Prostate gland (tissue), 2 donors: ENCODE measurements around the gene AOAH. TPM values are rescaled to one million over a fixed set of nuclear protein-coding genes. Genes with fewer than 3 reads are reported as not detected.
"Not testable (repeated sequence)": the region's sequence is repeated elsewhere in the genome, so short reads cannot be mapped to it uniquely, and the experiment has no call there.

ENCODE experiments used
- DNase-seq: peaks from one replicate; pipeline ENCODE4 v3.0.0-alpha.2; 2019; ENCODE audit warnings: low spot score
- H3K27ac ChIP-seq, 2 donors: fragments of 200-600 bp; sonication (generic); 2 replicates each; pipeline ENCODE4 v1.5.1; 2017 to 2019
- H3K27me3 ChIP-seq: fragments of 200-600 bp; sonication (generic); replicated peaks from 2 replicates; pipeline ENCODE4 v1.5.1; 2019; ENCODE audit not compliant: insufficient read depth
- H3K36me3 ChIP-seq, 2 donors: fragments of 200-600 bp; sonication (generic); 1 replicate in 1 of 2; 2 replicates in 1 of 2; pipeline versions ENCODE4 v1.5.1 to v1.8.1; 2017 to 2019
- H3K4me1 ChIP-seq: fragments of 200-600 bp; sonication (generic); replicated peaks from 2 replicates; pipeline ENCODE4 v1.5.1; 2019
- H3K4me3 ChIP-seq, 2 donors: fragments of 200-600 bp; sonication (generic); 2 replicates each; pipeline ENCODE4 v1.5.1; 2017 to 2019
- H3K9me3 ChIP-seq: fragments of 200-600 bp; sonication (generic); 2 replicates; pipeline ENCODE4 v1.5.1; 2017
- POLR2A ChIP-seq: fragments of 450-650 bp; IDR thresholded peaks from one replicate; pipeline ENCODE4 v1.6.1; 2016; ENCODE audit warnings: antibody characterized with exemption, mild to moderate bottlenecking
- POLR2AphosphoS5 ChIP-seq: sonication (generic); formaldehyde crosslinking; IDR thresholded peaks from one replicate; pipeline ENCODE4 v1.6.1; 2017; ENCODE audit warnings: antibody characterized with exemption
- WGBS: methylation state at CpG from one replicate; pipeline ENCODE4 v1.1.5; 2018; 5-methylcytosine and 5-hydroxymethylcytosine counted together
- intact Hi-C: fragments of 100-400 bp; cut with DNase I; formaldehyde crosslinking; loops from one replicate; pipeline ENCODE4 v1.14.2; 2022
- total RNA-seq, 2 donors: library from RNA; depleted of rRNA; stranded (reverse); fragments of >200 nt; gene quantifications; one replicate each; pipeline ENCODE4 v1.1.0, GENCODE V29; 2016
- TF ChIP-seq, protein P1 (sequence below), 4 experiments: fragments of 200-600 bp in 2 of 4; fragments of 450-650 bp in 2 of 4; sonication (generic) in 2 of 4; IDR thresholded peaks; 1 replicate in 3 of 4; 2 replicates in 1 of 4; pipeline ENCODE4 v1.5.1; 2016 to 2019; ENCODE audit warnings: antibody characterized with exemption in 4 of 4, mild to moderate bottlenecking in 2 of 4, moderate library complexity in 2 of 4

Gene AOAH
- total RNA-seq, 2 donors from 2014 or later, result 4.1 to 4.8 TPM

DNA sequence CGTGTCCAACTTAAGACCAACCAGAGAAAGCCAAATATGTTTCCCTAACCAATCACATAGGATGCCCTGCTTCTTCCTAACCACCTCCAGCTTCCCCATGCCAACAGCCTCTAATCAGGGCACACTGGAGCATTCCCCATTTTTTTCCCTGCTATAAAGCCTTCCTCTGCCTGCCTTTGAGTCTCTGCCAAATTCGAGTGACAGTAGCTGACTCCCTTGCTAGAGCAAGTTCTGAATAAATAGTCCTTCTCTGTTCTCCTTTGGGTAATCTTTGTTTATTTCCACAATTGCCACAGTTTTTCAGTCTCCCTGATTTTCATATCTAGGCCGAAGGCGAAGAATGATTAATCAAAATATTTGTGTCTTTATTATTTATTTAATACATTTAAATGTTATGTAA is 238.0 kb downstream of the AOAH start:
- intact Hi-C loops, result loop anchor here (5.0 kb wide), 2 partner anchors 186 to 711 kb away; no protein-coding TSS in a partner anchor
- no peak overlapping the region for H3K27ac ChIP-seq
- WGBS, result 76% methylated on average over 4 of the region's 4 CpGs

DNA sequence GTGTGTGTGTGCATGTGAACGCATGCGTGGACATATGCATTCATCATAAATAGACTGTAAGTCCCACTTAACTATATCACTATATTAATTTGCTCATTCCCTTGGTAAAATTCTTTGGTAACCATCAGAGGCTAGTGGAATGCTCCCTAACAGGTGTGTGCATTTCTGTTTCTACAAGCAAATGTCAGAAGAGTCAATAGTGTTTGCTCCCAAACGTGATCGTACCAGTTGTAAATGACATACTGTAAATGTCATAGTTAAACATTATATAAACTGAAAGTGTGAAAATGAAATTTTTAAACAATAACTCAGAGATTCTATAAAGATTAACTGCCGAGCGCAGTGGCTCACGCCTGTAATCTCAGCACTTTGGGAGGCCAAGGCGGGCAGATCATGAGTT is 240.0 kb downstream of the AOAH start:
- no peaks in the 10 kb centered on the region for H3K4me1 ChIP-seq
- intact Hi-C loops, result no loop called here
- no peaks in the 10 kb centered on the region for H3K27me3 ChIP-seq
- no peak overlapping the region for H3K27ac ChIP-seq
- H3K4me3 ChIP-seq, result no peak overlapping the region
- no peak for TF ChIP-seq POLR2AphosphoS5
- TF ChIP-seq, protein P1, sequence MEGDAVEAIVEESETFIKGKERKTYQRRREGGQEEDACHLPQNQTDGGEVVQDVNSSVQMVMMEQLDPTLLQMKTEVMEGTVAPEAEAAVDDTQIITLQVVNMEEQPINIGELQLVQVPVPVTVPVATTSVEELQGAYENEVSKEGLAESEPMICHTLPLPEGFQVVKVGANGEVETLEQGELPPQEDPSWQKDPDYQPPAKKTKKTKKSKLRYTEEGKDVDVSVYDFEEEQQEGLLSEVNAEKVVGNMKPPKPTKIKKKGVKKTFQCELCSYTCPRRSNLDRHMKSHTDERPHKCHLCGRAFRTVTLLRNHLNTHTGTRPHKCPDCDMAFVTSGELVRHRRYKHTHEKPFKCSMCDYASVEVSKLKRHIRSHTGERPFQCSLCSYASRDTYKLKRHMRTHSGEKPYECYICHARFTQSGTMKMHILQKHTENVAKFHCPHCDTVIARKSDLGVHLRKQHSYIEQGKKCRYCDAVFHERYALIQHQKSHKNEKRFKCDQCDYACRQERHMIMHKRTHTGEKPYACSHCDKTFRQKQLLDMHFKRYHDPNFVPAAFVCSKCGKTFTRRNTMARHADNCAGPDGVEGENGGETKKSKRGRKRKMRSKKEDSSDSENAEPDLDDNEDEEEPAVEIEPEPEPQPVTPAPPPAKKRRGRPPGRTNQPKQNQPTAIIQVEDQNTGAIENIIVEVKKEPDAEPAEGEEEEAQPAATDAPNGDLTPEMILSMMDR (IDR thresholded peaks at IDR 0.05), result no peak
- no peak for TF ChIP-seq POLR2A
- 42% methylated on average over 8 of the region's 8 CpGs for WGBS
- H3K9me3 ChIP-seq, result no peaks in the 10 kb centered on the region
- no peak for DNase-seq
- no peaks in the 10 kb centered on the region for H3K36me3 ChIP-seq

More for the DNA sequence above, 238.0 kb downstream of the AOAH start:
- TF ChIP-seq, protein P1 (IDR thresholded peaks at IDR 0.05), result no peak
- TF ChIP-seq POLR2A (no peak), POLR2AphosphoS5 (no peak)
- H3K36me3 ChIP-seq, result no peaks in the 10 kb centered on the region
- H3K4me1 ChIP-seq, result no peaks in the 10 kb centered on the region
- H3K9me3 ChIP-seq, result no peaks in the 10 kb centered on the region
- no peak overlapping the region for H3K4me3 ChIP-seq
- no peaks in the 10 kb centered on the region for H3K27me3 ChIP-seq
- DNase-seq, result no peak

DNA sequence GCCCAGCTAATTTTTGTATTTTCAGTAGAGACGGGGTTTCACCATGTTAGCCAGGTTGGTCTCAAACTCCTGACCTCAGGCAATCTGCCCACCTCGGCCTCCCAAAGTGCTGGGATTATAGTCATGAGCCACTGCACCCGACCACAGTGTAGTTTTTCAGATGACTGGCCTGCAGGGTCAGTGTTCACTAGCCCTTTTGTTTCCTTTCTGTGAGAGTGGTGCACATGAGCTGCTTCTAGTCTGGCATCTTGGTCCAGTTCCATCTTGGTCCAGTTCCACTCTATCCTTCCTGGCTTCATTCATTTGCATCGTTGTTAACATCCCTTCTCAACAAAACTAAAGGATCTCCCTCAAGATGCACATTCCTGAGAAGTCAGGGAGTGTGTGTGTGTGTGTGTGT is 240.4 kb downstream of the AOAH start:
- H3K27ac ChIP-seq, DNase-seq, H3K4me1 ChIP-seq, intact Hi-C loops, H3K9me3 ChIP-seq, H3K36me3 ChIP-seq, H3K4me3 ChIP-seq, H3K27me3 ChIP-seq: not testable (repeated sequence)
- WGBS, result 58% methylated on average over 4 of the region's 4 CpGs

DNA sequence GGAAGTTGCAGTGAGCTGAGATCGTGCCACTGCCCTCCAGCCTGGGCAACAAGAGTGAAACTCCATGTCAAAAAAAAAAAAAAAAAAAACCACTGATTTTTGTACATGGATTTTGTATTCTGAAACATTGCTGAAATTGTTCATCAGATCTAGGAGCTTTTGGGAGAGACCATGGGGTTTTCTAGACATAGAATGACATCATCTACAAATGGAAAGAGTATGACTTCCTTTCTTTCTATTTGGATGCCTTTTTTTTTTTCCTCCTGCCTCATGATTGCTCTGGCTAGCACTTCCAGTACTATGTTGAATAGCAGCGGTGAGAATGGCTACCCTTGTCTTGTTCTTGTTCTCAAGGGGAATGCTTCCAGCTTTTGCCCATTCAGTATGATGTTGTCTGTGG is 245.5 kb downstream of the AOAH start:
- Histone ChIP-seq H3K4me3 (no peak overlapping the region), H3K4me1 (no peaks in the 10 kb centered on the region), H3K9me3 (no peaks in the 10 kb centered on the region), H3K27ac (no peak overlapping the region), H3K27me3 (no peaks in the 10 kb centered on the region), H3K36me3 (no peaks in the 10 kb centered on the region)
- WGBS, result 91% methylated on average over 2 of the region's 2 CpGs
- TF ChIP-seq POLR2A (no peak), POLR2AphosphoS5 (no peak)
- TF ChIP-seq, protein P1 (IDR thresholded peaks at IDR 0.05), result no peak
- no peak for DNase-seq
- intact Hi-C loops, result no loop called here

DNA sequence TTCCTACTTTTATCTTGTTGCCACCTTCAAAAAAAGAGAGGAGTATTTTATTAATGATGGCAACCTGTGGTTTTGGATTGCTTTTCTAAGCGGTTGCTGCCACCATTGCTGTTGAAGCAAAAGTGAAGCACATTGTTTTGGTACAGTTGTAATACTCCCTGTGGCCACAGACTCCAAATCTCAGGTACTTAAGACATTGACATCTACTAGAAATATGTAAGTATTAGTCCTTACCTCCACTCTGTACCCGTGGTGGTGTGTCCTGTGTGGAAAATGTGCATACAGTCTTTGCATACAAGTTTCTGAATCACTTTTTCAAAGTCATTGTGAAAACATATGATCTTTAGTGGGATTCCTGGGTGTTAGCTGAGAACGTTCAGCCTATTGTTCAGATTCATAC is 248.9 kb downstream of the AOAH start:
- Histone ChIP-seq H3K9me3 (no peaks in the 10 kb centered on the region), H3K4me1 (no peaks in the 10 kb centered on the region), H3K27me3 (no peaks in the 10 kb centered on the region), H3K27ac (no peak overlapping the region), H3K36me3 (no peaks in the 10 kb centered on the region), H3K4me3 (no peak overlapping the region)
- DNase-seq, result no peak
- WGBS, result 88% methylated on average over 3 of the region's 3 CpGs
- intact Hi-C loops, result no loop called here
- TF ChIP-seq, protein P1 (IDR thresholded peaks at IDR 0.05), result no peak
- TF ChIP-seq POLR2A (no peak), POLR2AphosphoS5 (no peak)
